Vagina (tissue), 2 donors: ENCODE results near the gene USP17L5.
"Not testable (repeated sequence)": the region's sequence is repeated elsewhere in the genome, so short reads cannot be mapped to it uniquely, and the experiment has no call there.

Experiments used
- POLR2A ChIP-seq, 2 donors: fragments of 450-650 bp; IDR thresholded peaks; one replicate each; pipeline ENCODE4 v1.6.1; 2017; ENCODE audit warnings: antibody characterized with exemption in 2 of 2, mild to moderate bottlenecking in 2 of 2, moderate library complexity in 2 of 2
- POLR2AphosphoS5 ChIP-seq, 2 donors: sonication (generic); formaldehyde crosslinking; IDR thresholded peaks; one replicate each; pipeline ENCODE4 v1.9.0; 2017; ENCODE audit warnings: antibody characterized with exemption in 2 of 2, mild to moderate bottlenecking in 2 of 2, low read depth in 1 of 2; ENCODE audit not compliant: insufficient read depth in 1 of 2
- TF ChIP-seq, protein P1 (sequence below), 3 experiments: fragments of 450-650 bp in 2 of 3; fragments of 200-600 bp in 1 of 3; sonication (generic) in 1 of 3; IDR thresholded peaks; one replicate each; pipeline ENCODE4 v1.5.1; 2017 to 2019; ENCODE audit warnings: antibody characterized with exemption in 3 of 3, mild to moderate bottlenecking in 2 of 3, moderate library complexity in 2 of 3

DNA sequence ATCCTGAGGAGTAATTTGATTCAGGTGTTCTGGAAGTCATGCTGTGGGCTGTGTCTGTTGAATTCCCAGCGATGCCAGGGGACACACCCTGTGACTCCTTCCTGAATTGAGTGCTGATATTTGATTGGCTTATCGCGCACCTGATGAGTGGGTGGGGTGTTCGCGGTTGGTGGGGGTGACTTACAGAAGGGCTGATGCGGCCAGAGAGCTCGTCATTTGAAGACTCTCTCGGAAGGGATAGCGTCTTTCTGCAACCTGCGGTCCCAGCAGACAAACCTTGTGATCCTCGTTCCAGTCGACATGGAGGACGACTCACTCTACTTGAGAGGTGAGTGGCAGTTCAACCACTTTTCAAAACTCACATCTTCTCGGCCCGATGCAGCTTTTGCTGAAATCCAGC is 14.3 kb upstream of the USP17L5 start, which contains the start of gene USP17L24:
- not testable (repeated sequence) for TF ChIP-seq POLR2A (IDR thresholded peaks at IDR 0.05); POLR2AphosphoS5 (IDR thresholded peaks at IDR 0.05; ENCODE audit: insufficient read depth in 1 of 2, low read depth in 1 of 2)
- TF ChIP-seq, protein P1, sequence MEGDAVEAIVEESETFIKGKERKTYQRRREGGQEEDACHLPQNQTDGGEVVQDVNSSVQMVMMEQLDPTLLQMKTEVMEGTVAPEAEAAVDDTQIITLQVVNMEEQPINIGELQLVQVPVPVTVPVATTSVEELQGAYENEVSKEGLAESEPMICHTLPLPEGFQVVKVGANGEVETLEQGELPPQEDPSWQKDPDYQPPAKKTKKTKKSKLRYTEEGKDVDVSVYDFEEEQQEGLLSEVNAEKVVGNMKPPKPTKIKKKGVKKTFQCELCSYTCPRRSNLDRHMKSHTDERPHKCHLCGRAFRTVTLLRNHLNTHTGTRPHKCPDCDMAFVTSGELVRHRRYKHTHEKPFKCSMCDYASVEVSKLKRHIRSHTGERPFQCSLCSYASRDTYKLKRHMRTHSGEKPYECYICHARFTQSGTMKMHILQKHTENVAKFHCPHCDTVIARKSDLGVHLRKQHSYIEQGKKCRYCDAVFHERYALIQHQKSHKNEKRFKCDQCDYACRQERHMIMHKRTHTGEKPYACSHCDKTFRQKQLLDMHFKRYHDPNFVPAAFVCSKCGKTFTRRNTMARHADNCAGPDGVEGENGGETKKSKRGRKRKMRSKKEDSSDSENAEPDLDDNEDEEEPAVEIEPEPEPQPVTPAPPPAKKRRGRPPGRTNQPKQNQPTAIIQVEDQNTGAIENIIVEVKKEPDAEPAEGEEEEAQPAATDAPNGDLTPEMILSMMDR (IDR thresholded peaks at IDR 0.05): not testable (repeated sequence)
